RWPE2 (cell line): ENCODE measurements around the gene PRMT2.

ENCODE experiments used
- ATAC-seq: fragments of 200-7000 bp; cut with Tn5 transposase; 3 replicates; pipeline ENCODE4 v1.9.1; 2021; ENCODE audit warnings: low read depth
- DNase-seq: peaks from one replicate; pipeline ENCODE4 v3.0.0-alpha.2; 2020; ENCODE audit warnings: low spot score
- H3K27ac ChIP-seq: fragments of 450-650 bp; 2 replicates; pipeline ENCODE4 v1.5.1; 2017; ENCODE audit warnings: mild to moderate bottlenecking; ENCODE audit not compliant: poor library complexity, severe bottlenecking
- H3K27me3 ChIP-seq: fragments of 250-450 bp; sonication (Bioruptor Pico); 2 replicates; pipeline ENCODE4 v1.5.1; 2021; ENCODE audit warnings: mild to moderate bottlenecking, moderate library complexity; ENCODE audit not compliant: insufficient read depth, poor library complexity, severe bottlenecking
- H3K36me3 ChIP-seq: fragments of 250-450 bp; sonication (Bioruptor Pico); 2 replicates; pipeline ENCODE4 v1.5.1; 2020; ENCODE audit warnings: low read depth, mild to moderate bottlenecking, moderate library complexity
- H3K4me1 ChIP-seq: fragments of 250-450 bp; sonication (Bioruptor Pico); 2 replicates; pipeline ENCODE4 v1.5.1; 2021; ENCODE audit warnings: mild to moderate bottlenecking, moderate library complexity; ENCODE audit not compliant: insufficient read depth, poor library complexity, severe bottlenecking
- H3K4me3 ChIP-seq: fragments of 250-450 bp; sonication (Bioruptor Pico); 2 replicates; pipeline ENCODE4 v1.5.1; 2021; ENCODE audit warnings: mild to moderate bottlenecking, moderate library complexity; ENCODE audit not compliant: severe bottlenecking
- H3K9me3 ChIP-seq: fragments of 250-450 bp; sonication (Bioruptor Pico); 2 replicates; pipeline ENCODE4 v1.5.1; 2021; ENCODE audit warnings: mild to moderate bottlenecking, moderate library complexity; ENCODE audit not compliant: severe bottlenecking
- TF ChIP-seq, protein P1 (sequence below): fragments of 450-650 bp; IDR thresholded peaks from one replicate; pipeline ENCODE4 v1.5.1; 2017; ENCODE audit warnings: mild to moderate bottlenecking, moderate library complexity; ENCODE audit not compliant: poor library complexity, severe bottlenecking

PRMT2 gene

DNA sequence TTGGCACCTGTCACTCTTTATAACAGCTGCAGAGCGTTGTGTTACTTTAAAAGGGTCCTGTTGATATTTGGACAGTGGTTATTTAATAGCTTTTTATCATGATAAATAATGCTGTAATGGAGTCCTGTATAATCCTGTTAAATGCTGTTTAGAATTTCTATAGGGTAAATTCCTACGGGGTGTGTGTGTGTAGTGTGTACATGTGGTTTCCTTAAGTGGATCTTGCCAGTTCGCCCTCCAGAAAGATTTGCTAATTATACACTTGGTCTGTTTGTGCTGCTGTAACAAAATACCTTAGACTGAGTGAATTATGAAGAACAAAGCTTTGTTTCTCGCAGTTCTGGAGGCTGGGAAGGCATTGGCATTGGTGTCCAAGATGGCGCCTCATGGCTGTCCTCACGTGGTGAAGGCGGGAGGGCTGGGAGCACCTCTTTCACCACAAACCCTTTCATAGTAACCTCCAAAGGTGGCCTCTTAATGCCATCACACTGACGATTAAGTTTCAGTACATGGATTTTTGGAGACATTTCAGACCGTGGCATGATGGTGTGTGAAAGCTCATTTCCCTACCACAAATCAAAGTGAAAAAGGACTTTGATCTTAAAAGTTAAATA is 11.2 kb downstream of the PRMT2 start:
- TF ChIP-seq, protein P1, sequence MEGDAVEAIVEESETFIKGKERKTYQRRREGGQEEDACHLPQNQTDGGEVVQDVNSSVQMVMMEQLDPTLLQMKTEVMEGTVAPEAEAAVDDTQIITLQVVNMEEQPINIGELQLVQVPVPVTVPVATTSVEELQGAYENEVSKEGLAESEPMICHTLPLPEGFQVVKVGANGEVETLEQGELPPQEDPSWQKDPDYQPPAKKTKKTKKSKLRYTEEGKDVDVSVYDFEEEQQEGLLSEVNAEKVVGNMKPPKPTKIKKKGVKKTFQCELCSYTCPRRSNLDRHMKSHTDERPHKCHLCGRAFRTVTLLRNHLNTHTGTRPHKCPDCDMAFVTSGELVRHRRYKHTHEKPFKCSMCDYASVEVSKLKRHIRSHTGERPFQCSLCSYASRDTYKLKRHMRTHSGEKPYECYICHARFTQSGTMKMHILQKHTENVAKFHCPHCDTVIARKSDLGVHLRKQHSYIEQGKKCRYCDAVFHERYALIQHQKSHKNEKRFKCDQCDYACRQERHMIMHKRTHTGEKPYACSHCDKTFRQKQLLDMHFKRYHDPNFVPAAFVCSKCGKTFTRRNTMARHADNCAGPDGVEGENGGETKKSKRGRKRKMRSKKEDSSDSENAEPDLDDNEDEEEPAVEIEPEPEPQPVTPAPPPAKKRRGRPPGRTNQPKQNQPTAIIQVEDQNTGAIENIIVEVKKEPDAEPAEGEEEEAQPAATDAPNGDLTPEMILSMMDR = no peak
- no peaks in the 10 kb centered on the region for H3K4me1 ChIP-seq
- DNase-seq = no peak
- H3K27me3 ChIP-seq = no peaks in the 10 kb centered on the region
- H3K27ac ChIP-seq = no peak overlapping the region
- H3K36me3 ChIP-seq = peaks cover 80% of the 10 kb centered on the region
- no peaks in the 10 kb centered on the region for H3K9me3 ChIP-seq
- no peak for ATAC-seq
- H3K4me3 ChIP-seq = no peak overlapping the region

DNA sequence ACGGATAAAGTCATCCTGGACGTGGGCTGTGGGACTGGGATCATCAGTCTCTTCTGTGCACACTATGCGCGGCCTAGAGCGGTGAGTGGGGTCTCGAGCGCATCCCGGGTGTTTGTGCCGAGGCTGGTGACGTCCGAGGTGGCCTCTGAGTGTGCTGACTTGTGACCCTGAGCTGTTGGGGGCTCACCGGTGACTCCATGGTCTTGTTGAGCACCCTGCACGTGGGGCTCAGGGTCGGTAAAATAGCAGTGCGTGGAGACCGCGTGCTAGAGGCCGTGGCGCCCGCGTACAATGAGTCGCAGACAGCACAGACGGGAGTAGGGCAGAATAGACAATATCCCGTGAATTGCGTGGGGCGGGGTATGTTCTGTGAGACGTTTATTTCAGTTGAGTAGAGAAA is 13.1 kb downstream of the PRMT2 start:
- ATAC-seq (no peak), DNase-seq (no peak)
- Histone ChIP-seq H3K27ac (no peak overlapping the region), H3K9me3 (no peaks in the 10 kb centered on the region), H3K27me3 (no peaks in the 10 kb centered on the region), H3K36me3 (peaks cover 88% of the 10 kb centered on the region), H3K4me3 (no peak overlapping the region), H3K4me1 (no peaks in the 10 kb centered on the region)
- TF ChIP-seq, protein P1 = no peak

DNA sequence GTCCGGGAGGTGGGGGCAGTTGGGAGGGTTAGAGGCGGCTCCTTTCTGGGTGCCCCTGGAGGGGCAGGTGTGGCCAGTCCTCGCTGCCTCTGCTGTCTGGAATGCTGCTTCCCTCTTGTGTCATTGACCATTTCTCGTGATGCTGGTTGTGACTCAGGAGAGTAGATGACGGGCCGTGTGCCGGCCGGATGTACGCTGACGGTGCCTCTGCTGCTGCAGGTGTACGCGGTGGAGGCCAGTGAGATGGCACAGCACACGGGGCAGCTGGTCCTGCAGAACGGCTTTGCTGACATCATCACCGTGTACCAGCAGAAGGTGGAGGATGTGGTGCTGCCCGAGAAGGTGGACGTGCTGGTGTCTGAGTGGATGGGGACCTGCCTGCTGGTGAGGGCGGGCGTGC is 13.9 kb downstream of the PRMT2 start:
- H3K27me3 ChIP-seq = no peaks in the 10 kb centered on the region
- H3K9me3 ChIP-seq = peaks cover 4% of the 10 kb centered on the region
- no peak overlapping the region for H3K27ac ChIP-seq
- H3K4me3 ChIP-seq = no peak overlapping the region
- no peaks in the 10 kb centered on the region for H3K4me1 ChIP-seq
- DNase-seq (no peak), ATAC-seq (no peak)
- peaks cover 86% of the 10 kb centered on the region for H3K36me3 ChIP-seq
- TF ChIP-seq, protein P1 = no peak

DNA sequence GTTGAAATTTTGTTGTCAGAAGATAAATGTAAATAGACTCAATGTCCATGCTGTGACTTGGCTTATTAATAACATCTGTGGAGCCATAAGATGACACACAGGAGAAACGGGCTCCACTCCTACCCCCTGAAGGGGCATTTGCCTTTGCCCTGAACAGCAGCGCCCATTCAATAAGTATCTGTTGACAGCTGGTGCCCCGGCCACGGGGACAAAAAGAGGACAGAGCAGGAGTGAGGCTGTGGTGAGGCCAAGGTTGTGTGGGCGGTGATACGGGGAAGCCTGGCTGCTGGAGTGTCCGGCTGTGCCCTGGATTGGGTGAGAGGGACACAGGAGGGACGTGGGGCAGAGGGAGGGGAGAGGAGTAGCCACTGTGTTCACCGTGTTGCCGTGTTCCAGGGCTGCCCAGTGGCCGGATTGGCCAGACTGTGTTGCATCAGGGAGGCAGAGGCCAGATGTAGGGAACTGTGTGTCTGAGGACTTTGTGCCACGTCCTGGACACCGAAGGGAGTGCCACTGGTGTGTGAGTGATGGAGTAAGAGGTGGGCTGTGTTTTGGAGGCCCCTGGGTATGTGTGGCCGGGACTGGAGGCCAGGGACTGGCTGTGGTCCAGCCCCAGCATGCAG is 15.1 kb downstream of the PRMT2 start:
- H3K4me1 ChIP-seq = no peaks in the 10 kb centered on the region
- TF ChIP-seq, protein P1 = no peak
- no peak overlapping the region for H3K27ac ChIP-seq
- H3K36me3 ChIP-seq = peaks cover 88% of the 10 kb centered on the region
- H3K4me3 ChIP-seq = no peak overlapping the region
- no peak for DNase-seq
- H3K9me3 ChIP-seq = peaks cover 7% of the 10 kb centered on the region
- H3K27me3 ChIP-seq = no peaks in the 10 kb centered on the region
- ATAC-seq = no peak

DNA sequence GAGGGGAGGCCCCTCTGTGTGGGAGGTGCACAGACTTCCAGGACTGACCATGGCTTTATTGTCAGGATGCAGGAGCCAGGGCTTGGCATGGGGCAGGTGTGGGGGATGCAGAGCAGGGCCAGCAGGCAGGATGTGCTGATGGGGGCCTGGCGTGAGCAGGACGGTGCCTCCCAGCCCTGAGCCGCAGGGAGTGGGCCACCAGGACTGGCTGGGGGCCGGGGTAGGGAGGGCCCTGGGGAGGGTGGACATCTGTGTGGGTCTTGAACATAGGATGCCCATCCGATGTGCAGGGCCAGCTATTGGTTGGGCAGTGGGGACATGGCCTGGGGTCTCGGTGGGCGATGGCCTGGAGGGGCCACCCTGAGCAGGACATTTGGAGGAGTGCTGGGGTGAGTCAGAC is 15.6 kb downstream of the PRMT2 start:
- peaks cover 7% of the 10 kb centered on the region for H3K9me3 ChIP-seq
- H3K4me1 ChIP-seq = no peaks in the 10 kb centered on the region
- DNase-seq (no peak), ATAC-seq (no peak)
- H3K27me3 ChIP-seq = no peaks in the 10 kb centered on the region
- H3K27ac ChIP-seq = no peak overlapping the region
- H3K4me3 ChIP-seq = no peak overlapping the region
- TF ChIP-seq, protein P1 = no peak
- peaks cover 83% of the 10 kb centered on the region for H3K36me3 ChIP-seq
